Common myeloid progenitor, CD34-positive (primary cell): ENCODE results near the gene RESF1.
A peak's percentile ranks its signal among the peaks of the same experiment; 100 is the strongest.

Experiments
- CTCF ChIA-PET: fragments of 350-600 bp; sonication (Branson Sonifier 250); formaldehyde crosslinking; loops from one replicate; lab custom pipeline; 2021; ENCODE audit warnings: antibody characterized with exemption; lab: Charles Lee
- POLR2A ChIA-PET: fragments of 350-600 bp; sonication (Branson Sonifier 250); formaldehyde crosslinking; loops from one replicate; lab custom pipeline; 2021; ENCODE audit warnings: antibody characterized with exemption; lab: Charles Lee
- DNase-seq, 3 donors: peaks; one replicate each; pipeline versions ENCODE4 v3.0.0 to v3.0.0-alpha.2; 2013
- H3K27ac ChIP-seq, 2 experiments: 1 replicate in 1 of 2; 2 replicates in 1 of 2; pipeline ENCODE4 v1.7.0; 2013; ENCODE audit warnings: inconsistent platforms in 2 of 2, low read length in 2 of 2, mild to moderate bottlenecking in 2 of 2, low read depth in 1 of 2, moderate library complexity in 1 of 2; ENCODE audit not compliant: severe bottlenecking in 2 of 2, insufficient read depth in 1 of 2, poor library complexity in 1 of 2
- H3K27me3 ChIP-seq, 5 experiments: replicated peaks in 2 of 5; 1 replicate in 3 of 5; 2 replicates in 2 of 5; pipeline versions ENCODE4 v1.6.1 to v1.7.0; 2013; ENCODE audit warnings: low read length in 4 of 5, mild to moderate bottlenecking in 2 of 5, moderate library complexity in 2 of 5, inconsistent platforms in 1 of 5; ENCODE audit not compliant: insufficient read depth in 5 of 5, control insufficient read depth in 4 of 5
- H3K36me3 ChIP-seq, 4 experiments: 1 replicate in 2 of 4; 2 replicates in 2 of 4; pipeline versions ENCODE4 v1.6.1 to v1.7.0; 2013; ENCODE audit warnings: low read length in 3 of 4, control low read depth in 1 of 4, mild to moderate bottlenecking in 1 of 4; ENCODE audit not compliant: control insufficient read depth in 4 of 4, insufficient read depth in 4 of 4
- H3K4me1 ChIP-seq, 4 experiments: 1 replicate in 3 of 4; 2 replicates in 1 of 4; pipeline versions ENCODE4 v1.6.1 to v1.7.1; 2013; ENCODE audit warnings: low read length in 3 of 4, mild to moderate bottlenecking in 3 of 4, control low read depth in 1 of 4, inconsistent platforms in 1 of 4, moderate library complexity in 1 of 4; ENCODE audit not compliant: control insufficient read depth in 4 of 4, insufficient read depth in 4 of 4; ENCODE audit errors: control extremely low read depth in 1 of 4
- H3K4me3 ChIP-seq, 7 experiments: 1 replicate in 4 of 7; 2 replicates in 3 of 7; pipeline versions ENCODE4 v1.5.1 to v1.7.0; 2013; ENCODE audit warnings: mild to moderate bottlenecking in 7 of 7, low read length in 6 of 7, moderate library complexity in 6 of 7, inconsistent platforms in 2 of 7, low read depth in 2 of 7, control low read depth in 1 of 7; ENCODE audit not compliant: insufficient read depth in 4 of 7, control insufficient read depth in 1 of 7; ENCODE audit errors: extremely low read depth in 1 of 7
- H3K9me3 ChIP-seq, 5 experiments: 1 replicate in 4 of 5; 2 replicates in 1 of 5; pipeline versions ENCODE4 v1.6.1 to v1.7.1; 2013; ENCODE audit warnings: low read length in 4 of 5, mild to moderate bottlenecking in 2 of 5, inconsistent platforms in 1 of 5, low read depth in 1 of 5, moderate library complexity in 1 of 5; ENCODE audit not compliant: control insufficient read depth in 4 of 5, insufficient read depth in 2 of 5; ENCODE audit errors: control extremely low read depth in 1 of 5
- WGBS: methylation state at CpG from one replicate; pipeline ENCODE4 v1.1.5; 2013; ENCODE audit not compliant: insufficient coverage; 5-methylcytosine and 5-hydroxymethylcytosine counted together

RESF1 gene

DNA sequence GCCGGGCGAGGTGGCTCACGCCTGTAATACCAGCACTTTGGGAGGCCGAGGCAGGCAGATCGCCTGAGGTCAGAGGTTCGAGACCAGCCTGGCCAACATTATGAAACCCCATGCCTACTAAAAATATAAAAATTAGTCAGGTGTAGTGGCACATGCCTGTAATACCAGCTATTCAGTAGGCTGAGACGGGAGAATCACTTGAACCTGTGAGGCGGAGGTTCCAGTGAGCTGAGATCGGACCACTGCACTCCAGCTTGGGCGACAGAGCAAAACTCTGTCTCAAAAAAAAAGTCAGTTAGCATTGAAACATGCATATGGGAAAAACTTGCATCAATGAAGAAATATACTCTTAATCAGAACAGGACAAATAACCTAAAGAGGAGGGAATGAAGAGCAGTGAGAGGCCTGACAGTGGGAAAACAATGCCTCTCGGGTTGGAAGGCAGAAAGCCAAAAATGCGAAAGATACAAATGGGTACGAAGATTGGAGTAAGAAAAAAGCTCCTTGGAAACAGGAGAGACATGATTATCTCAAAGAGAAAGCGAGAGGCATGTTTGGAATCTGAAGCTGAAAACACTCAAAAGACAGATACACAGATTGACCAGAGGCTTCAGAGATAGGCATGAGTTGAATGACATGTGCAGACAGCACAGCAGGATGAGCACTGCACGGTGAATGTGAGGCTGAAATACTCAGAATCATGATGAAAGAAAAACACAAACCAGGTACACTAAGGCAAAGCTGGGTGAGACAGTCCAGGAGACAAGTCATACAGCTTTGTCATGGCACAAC, 30.6 kb downstream of the RESF1 start:
- Histone ChIP-seq H3K36me3 (peaks cover 4 to 29% (median 8%) of the 10 kb centered on the region in 4 experiments), H3K9me3 (peaks cover 0 to 7% (median 0%) of the 10 kb centered on the region in 5 experiments), H3K27me3 (no peaks in the 10 kb centered on the region), H3K4me1 (peaks cover 0 to 11% (median 3%) of the 10 kb centered on the region in 4 experiments), H3K4me3 (no peak overlapping the region), H3K27ac (no peak overlapping the region)
- POLR2A ChIA-PET = no interaction called here
- WGBS = 99% methylated on average over 10 of the region's 15 CpGs
- no peak for DNase-seq
- CTCF ChIA-PET = interaction anchor here (0.7 to 1.1 kb wide), 2 partner anchors 10 to 12 kb away, joined by 3 to 4 read pairs; no protein-coding TSS in a partner anchor

DNA sequence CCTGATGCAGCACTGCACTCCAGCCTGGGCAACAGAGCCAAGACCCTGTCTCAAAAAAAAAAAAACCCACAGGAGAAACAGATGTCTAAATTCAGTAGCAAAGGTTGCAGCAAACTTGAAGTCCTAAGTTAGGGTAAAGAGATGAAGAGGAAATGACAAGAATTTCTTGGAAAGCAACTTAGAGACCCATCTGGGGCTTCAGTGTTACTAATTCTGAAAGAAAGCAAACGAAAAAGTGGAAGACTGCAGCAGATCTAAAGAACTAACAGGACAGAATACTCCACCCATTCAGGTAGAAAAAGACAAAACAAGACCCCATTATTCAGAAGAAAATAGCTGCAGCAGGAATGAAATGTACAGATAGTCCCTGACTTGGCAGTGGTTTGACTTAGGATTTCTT, 31.9 kb downstream of the RESF1 start:
- Histone ChIP-seq H3K27ac (peak overlapping the region in 1 of 2 experiments; percentile 35), H3K27me3 (no peaks in the 10 kb centered on the region), H3K36me3 (peaks cover 4 to 35% (median 9%) of the 10 kb centered on the region in 4 experiments), H3K4me3 (no peak overlapping the region), H3K9me3 (no peaks in the 10 kb centered on the region), H3K4me1 (peaks cover 0 to 11% (median 3%) of the 10 kb centered on the region in 4 experiments)
- ChIA-PET POLR2A (no interaction called here), CTCF (no interaction called here)
- WGBS = 50% methylated on average over 1 of the region's 1 CpG
- DNase-seq = no peak

DNA sequence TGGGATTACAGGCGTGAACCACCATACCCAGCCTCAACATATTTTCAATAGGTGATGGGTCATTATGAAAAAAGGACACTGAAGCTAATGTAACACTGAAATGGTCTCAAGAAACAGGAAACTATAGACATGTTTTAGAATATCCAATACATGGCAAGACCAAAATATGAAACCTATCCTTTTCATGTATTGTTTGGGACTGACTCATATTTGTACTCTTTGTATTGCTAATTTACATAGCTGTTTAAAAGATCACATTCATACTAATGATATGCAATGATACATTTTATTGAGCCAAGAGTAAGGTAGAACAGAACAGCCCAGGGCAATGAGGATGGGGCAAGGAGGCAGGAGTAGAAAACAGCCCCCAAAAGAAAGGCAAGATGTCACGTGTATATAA, 32.6 kb downstream of the RESF1 start:
- Histone ChIP-seq H3K36me3 (peaks cover 4 to 40% (median 12%) of the 10 kb centered on the region in 4 experiments), H3K4me1 (peaks cover 0 to 11% (median 3%) of the 10 kb centered on the region in 4 experiments), H3K27ac (peak overlapping the region in 1 of 2 experiments; percentile 35), H3K9me3 (no peaks in the 10 kb centered on the region), H3K27me3 (no peaks in the 10 kb centered on the region), H3K4me3 (no peak overlapping the region)
- ChIA-PET POLR2A (no interaction called here), CTCF (interaction anchor here (0.9 kb wide), 1 partner anchor 10 kb away, joined by 3 read pairs; no protein-coding TSS in a partner anchor)
- DNase-seq = no peak
- no CpG with 5 or more reads among the region's 2 CpGs for WGBS

DNA sequence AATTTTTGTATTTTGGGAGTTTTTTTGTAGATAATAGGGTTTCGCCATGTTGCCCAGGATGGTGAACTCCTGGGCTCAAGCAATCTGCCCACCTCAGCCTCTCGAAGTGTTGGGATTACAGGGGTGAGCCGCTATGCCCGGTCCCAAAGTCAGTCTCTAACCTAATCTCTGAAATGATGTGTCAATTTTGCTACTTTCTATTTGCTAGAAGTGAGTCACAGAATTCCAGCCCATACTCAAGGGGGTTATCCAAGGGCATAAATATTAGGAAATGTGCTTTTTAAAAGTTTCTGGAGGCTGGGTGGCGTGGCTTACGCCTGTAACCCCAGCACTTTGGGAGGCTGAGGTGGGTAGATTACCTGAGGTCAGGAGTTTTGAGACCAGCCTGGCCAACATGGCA, 40.5 kb downstream of the RESF1 start:
- 100% methylated on average over 5 of the region's 6 CpGs for WGBS
- no peaks in the 10 kb centered on the region for H3K9me3 ChIP-seq
- H3K27ac ChIP-seq = no peak overlapping the region
- CTCF ChIA-PET = interaction anchor here (1.5 kb wide), 1 partner anchor 64 kb away, joined by 3 read pairs; no protein-coding TSS in a partner anchor
- POLR2A ChIA-PET = no interaction called here
- DNase-seq = no peak
- H3K27me3 ChIP-seq = no peaks in the 10 kb centered on the region
- H3K4me1 ChIP-seq = no peaks in the 10 kb centered on the region
- H3K4me3 ChIP-seq = no peak overlapping the region
- peaks cover 11 to 34% (median 21%) of the 10 kb centered on the region in 4 experiments for H3K36me3 ChIP-seq

DNA sequence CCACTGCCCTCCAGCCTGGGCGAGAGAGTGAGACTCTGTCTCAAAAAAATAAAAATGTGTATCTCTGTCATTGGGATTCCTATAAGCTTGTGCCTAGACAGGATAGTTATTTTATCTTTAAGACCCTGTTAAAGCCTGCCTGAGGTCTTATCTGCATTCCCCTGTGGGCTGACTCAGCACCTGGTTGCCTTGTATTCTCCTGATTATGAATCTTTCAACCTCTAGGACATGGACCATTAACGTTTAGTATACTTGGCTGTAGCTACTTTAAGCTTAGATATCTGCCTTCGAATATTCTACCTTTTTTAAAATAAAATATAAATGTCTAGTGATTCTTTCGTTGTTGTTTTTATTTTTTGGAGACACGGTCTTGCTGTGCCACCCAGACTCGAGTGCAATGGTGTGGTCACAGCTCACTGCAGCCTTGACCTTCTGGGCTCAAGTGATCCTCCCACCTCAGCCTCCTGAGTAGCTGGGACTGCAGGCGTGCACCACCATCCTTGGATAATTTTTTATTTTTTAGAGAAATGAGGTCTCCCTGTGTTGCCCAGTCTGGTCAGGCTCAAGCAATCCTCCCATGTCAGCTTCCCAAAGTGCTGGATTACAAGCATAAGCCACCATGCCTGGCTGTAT, 41.3 kb downstream of the RESF1 start:
- 97% methylated on average over 4 of the region's 7 CpGs for WGBS
- DNase-seq = peak in 1 of 3 donors; percentile 33
- POLR2A ChIA-PET = no interaction called here
- Histone ChIP-seq H3K4me3 (no peak overlapping the region), H3K36me3 (peaks cover 11 to 29% (median 21%) of the 10 kb centered on the region in 4 experiments), H3K27me3 (no peaks in the 10 kb centered on the region), H3K9me3 (no peaks in the 10 kb centered on the region), H3K4me1 (peaks cover 0 to 2% (median under 1%) of the 10 kb centered on the region in 4 experiments), H3K27ac (no peak overlapping the region)
- CTCF ChIA-PET = interaction anchor here (1.5 kb wide), 1 partner anchor 63 kb away, joined by 3 read pairs; no protein-coding TSS in a partner anchor

DNA sequence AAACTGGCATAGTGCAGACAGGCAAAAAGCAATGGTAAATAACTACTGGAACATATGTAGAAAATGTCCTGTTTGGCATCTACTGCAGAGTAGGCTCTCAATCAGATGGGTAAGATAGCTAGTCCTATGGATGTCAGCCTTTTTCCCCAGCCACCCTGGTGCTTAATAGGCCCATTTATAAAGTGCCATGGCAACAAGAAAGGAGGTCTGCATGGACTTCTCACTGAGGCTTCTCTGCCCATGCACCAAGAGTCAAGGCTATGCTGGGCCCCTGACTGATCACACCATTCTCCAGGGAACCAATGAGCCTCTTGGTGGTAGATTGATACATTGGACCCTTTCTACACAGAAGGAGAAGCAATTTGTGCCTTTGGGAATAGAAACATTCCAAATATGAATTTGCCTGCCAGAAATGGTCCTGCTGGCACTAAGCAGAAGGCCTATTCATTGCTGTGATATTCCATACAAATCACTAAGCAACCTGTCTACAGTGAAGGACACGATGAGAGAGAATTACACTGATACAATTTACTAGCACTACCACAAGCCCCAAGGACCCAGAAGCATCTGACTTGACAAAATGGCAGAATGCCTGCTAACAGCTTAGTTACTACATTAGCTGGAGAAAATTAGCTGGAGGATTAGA, 43.8 kb downstream of the RESF1 start:
- ChIA-PET POLR2A (no interaction called here), CTCF (interaction anchor here (0.9 to 1.5 kb wide), 2 partner anchors 21 to 66 kb away, joined by 3 to 4 read pairs; no protein-coding TSS in a partner anchor)
- DNase-seq = no peak

More for the DNA sequence above, 43.8 kb downstream of the RESF1 start:
- Histone ChIP-seq H3K27me3 (peaks cover 0 to 2% (median 0%) of the 10 kb centered on the region in 5 experiments), H3K4me3 (no peak overlapping the region), H3K9me3 (no peaks in the 10 kb centered on the region), H3K36me3 (peaks cover 5 to 12% (median 9%) of the 10 kb centered on the region in 4 experiments), H3K4me1 (peaks cover 0 to 10% (median 3%) of the 10 kb centered on the region in 4 experiments), H3K27ac (no peak overlapping the region)
- WGBS = no CpG with 5 or more reads among the region's 1 CpG
